CD8-positive, alpha-beta memory T cell (primary cell): ENCODE results near the gene MED13L. TPM values are rescaled to one million over a fixed set of nuclear protein-coding genes. Genes with fewer than 3 reads are reported as not detected.

Source experiments
- CTCF ChIA-PET: fragments of 350-600 bp; sonication (Branson Sonifier 250); formaldehyde crosslinking; loops from one replicate; lab custom pipeline; 2021; ENCODE audit warnings: antibody characterized with exemption; lab: Charles Lee
- POLR2A ChIA-PET: fragments of 350-600 bp; sonication (Branson Sonifier 250); formaldehyde crosslinking; loops from one replicate; lab custom pipeline; 2021; ENCODE audit warnings: antibody characterized with exemption; lab: Charles Lee
- DNase-seq, 5 donors: peaks; one replicate each; pipeline versions ENCODE4 v3.0.0 to v3.0.0-alpha.2; 2020 to 2022; ENCODE audit warnings: mixed read lengths in 1 of 5
- H3K27ac ChIP-seq: one replicate; pipeline ENCODE4 v1.7.0; 2013; ENCODE audit warnings: low read depth, mild to moderate bottlenecking, low read length, moderate library complexity
- H3K27me3 ChIP-seq: 2 replicates; pipeline ENCODE4 v1.7.0; 2013; ENCODE audit warnings: low read length, mild to moderate bottlenecking; ENCODE audit not compliant: insufficient read depth, poor library complexity, severe bottlenecking
- H3K36me3 ChIP-seq: 2 replicates; pipeline ENCODE4 v1.7.0; 2013; ENCODE audit warnings: mild to moderate bottlenecking, low read length, moderate library complexity; ENCODE audit not compliant: insufficient read depth
- H3K4me1 ChIP-seq: 2 replicates; pipeline ENCODE4 v1.7.0; 2013; ENCODE audit warnings: mild to moderate bottlenecking, low read length, moderate library complexity; ENCODE audit not compliant: insufficient read depth
- H3K4me3 ChIP-seq: 2 replicates; pipeline ENCODE4 v1.7.0; 2013; ENCODE audit warnings: mild to moderate bottlenecking, low read length
- H3K9me3 ChIP-seq: 2 replicates; pipeline ENCODE4 v1.7.0; 2013; ENCODE audit warnings: mild to moderate bottlenecking, low read length
- H3K27ac Mint-ChIP-seq, 8 donors: one replicate each; pipeline ENCODE4 v1.8.0; 2020 to 2021; ENCODE audit warnings: mixed read lengths in 8 of 8, mild to moderate bottlenecking in 6 of 8, inconsistent platforms in 3 of 8, moderate library complexity in 3 of 8
- H3K27me3 Mint-ChIP-seq, 2 donors: one replicate each; pipeline ENCODE4 v1.8.0; 2020 to 2021; ENCODE audit warnings: mixed read lengths in 2 of 2, mild to moderate bottlenecking in 1 of 2, moderate library complexity in 1 of 2
- H3K36me3 Mint-ChIP-seq, 3 donors: one replicate each; pipeline ENCODE4 v1.8.0; 2020 to 2021; ENCODE audit warnings: mixed read lengths in 3 of 3, inconsistent platforms in 1 of 3, mild to moderate bottlenecking in 1 of 3
- H3K4me1 Mint-ChIP-seq, 3 donors: one replicate each; pipeline ENCODE4 v1.8.0; 2020 to 2021; ENCODE audit warnings: mixed read lengths in 3 of 3, inconsistent platforms in 1 of 3, mild to moderate bottlenecking in 1 of 3
- H3K4me3 Mint-ChIP-seq, 7 donors: one replicate each; pipeline ENCODE4 v1.8.0; 2020 to 2021; ENCODE audit warnings: mixed read lengths in 7 of 7, mild to moderate bottlenecking in 6 of 7, moderate library complexity in 4 of 7, inconsistent platforms in 2 of 7
- H3K9me3 Mint-ChIP-seq, 5 donors: one replicate each; pipeline ENCODE4 v1.8.0; 2020 to 2022; ENCODE audit warnings: mixed read lengths in 5 of 5, mild to moderate bottlenecking in 3 of 5, moderate library complexity in 2 of 5, inconsistent platforms in 1 of 5
- polyA plus RNA-seq: library from polyadenylated mRNA; unstranded; fragments of 300-500 nt; fragmentation: Illumina TruSeq; gene quantifications from one replicate; pipeline ENCODE4 v1.2.3, GENCODE V29; 2021
- total RNA-seq, 2 experiments: library from RNA; stranded (reverse); gene quantifications; one replicate each; pipeline ENCODE4 v1.2.3, GENCODE V29; 2021

Gene MED13L
- total and polyA plus RNA-seq, 3 experiments from 2014 or later: 6.6 to 53.4 (median 49.7) TPM

DNA sequence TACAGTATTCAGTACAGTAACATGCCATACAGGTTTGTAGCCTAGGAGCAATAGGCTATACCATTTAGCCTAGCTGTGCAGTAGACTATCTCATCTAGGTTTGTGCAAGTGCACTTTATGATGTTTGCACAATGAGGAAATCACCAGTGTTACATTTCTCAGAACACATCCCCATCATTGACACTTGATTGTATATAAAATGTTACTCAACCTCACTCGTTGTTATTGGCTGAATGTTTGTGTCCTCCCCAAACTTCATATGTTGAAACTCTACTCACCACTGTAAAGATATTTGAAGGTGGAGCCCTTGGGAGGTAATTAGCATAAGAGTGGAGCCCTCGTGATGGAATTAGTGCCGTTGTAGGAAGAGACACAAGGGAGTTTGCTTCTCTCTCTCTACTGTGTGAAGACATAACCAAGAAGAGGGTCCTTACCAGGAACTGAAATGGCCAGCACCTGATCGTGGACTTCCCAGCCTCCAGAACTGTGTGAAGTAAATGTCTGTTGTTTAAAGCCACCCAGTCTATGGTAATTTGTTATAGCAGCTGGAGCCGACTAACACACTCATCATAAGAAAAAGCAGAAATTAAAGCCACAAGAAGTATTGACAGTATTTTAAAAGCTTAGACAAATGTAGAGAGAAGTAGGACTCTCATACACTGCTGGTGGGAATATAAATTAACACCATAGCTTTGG lies 3.2 kb upstream of the MED13L start:
- H3K27me3 ChIP-seq: no peaks in the 10 kb centered on the region
- ChIA-PET POLR2A (no interaction called here), CTCF (interaction anchor here (0.9 kb wide), 1 partner anchor 319 kb away, joined by 4 read pairs; no protein-coding TSS in a partner anchor)
- H3K36me3 ChIP-seq: no peaks in the 10 kb centered on the region
- Mint-ChIP-seq H3K27ac (peak overlapping the region in 1 of 8 donors; percentile 9), H3K4me3 (peak overlapping the region in 1 of 7 donors; percentile 89), H3K36me3 (peaks cover 0 to 11% (median 1%) of the 10 kb centered on the region in 3 donors), H3K27me3 (peaks cover 6 to 11% of the 10 kb centered on the region in 2 donors), H3K4me1 (peaks cover 8 to 23% (median 15%) of the 10 kb centered on the region in 3 donors), H3K9me3 (no peaks in the 10 kb centered on the region)
- peaks cover 11% of the 10 kb centered on the region for H3K4me1 ChIP-seq
- H3K4me3 ChIP-seq: no peak overlapping the region
- DNase-seq: no peak
- H3K27ac ChIP-seq: no peak overlapping the region
- no peaks in the 10 kb centered on the region for H3K9me3 ChIP-seq

DNA sequence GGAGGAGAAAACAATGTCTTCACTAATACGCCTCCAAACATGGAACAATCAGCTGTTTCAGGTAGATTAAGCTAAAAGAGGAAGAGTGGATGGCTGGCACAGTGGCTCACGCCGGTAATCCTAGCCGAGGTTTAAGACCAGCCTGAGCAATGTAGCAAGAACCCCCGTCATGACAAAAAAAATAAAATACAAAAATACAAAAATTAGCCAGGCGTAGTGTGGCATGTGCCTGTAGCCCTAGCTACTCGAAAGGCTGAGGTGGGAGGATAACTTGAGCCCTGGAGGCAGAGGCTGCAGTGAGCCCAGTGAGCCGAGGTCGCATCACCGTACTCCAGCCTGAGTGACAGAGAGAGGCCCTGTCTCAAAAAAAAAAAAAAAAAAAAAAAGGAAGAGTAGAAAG lies 1.2 kb upstream of the MED13L start:
- ChIA-PET POLR2A (no interaction called here), CTCF (interaction anchor here (0.7 kb wide), 2 partner anchors 82 to 85 kb away, joined by 3 to 4 read pairs; no protein-coding TSS in a partner anchor)
- Histone ChIP-seq H3K9me3 (no peaks in the 10 kb centered on the region), H3K27me3 (no peaks in the 10 kb centered on the region), H3K4me1 (peaks cover 32% of the 10 kb centered on the region), H3K4me3 (peak overlapping the region; percentile 55), H3K27ac (no peak overlapping the region), H3K36me3 (no peaks in the 10 kb centered on the region)
- no peaks in the 10 kb centered on the region for H3K9me3 Mint-ChIP-seq
- peak overlapping the region; percentile 81 to 91 (median 89) for H3K4me3 Mint-ChIP-seq
- no peak for DNase-seq
- H3K4me1 Mint-ChIP-seq: peaks cover 28 to 43% (median 36%) of the 10 kb centered on the region in 3 donors
- peak overlapping the region in 4 of 8 donors; percentile 61 to 91 (median 80) for H3K27ac Mint-ChIP-seq
- H3K27me3 Mint-ChIP-seq: peaks cover 3 to 4% of the 10 kb centered on the region in 2 donors
- peaks cover 0 to 11% (median 1%) of the 10 kb centered on the region in 3 donors for H3K36me3 Mint-ChIP-seq

DNA sequence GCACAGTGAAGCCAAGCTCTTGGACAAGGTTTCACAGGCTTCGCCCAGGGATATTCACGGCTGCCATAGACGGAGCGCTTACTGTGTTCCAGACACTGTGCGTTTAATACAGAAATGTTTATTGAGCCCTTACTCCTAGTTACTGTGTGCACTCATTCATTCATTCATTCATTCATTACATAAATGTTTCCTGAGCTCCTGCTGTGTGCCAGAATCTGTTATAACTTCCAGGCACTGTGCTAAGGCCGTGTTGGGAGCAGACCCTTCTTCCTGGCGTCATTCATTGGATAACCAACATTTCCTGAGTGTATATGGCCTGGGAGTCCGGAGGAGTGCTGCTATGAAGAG lies 760 bp upstream of the MED13L start:
- DNase-seq: no peak
- H3K36me3 Mint-ChIP-seq: peaks cover 0 to 11% (median 1%) of the 10 kb centered on the region in 3 donors
- H3K27ac Mint-ChIP-seq: peak overlapping the region in 7 of 8 donors; percentile 80 to 91 (median 87)
- no peaks in the 10 kb centered on the region for H3K9me3 ChIP-seq
- H3K4me3 ChIP-seq: peak overlapping the region; percentile 55
- CTCF ChIA-PET: interaction anchor here (0.7 kb wide), 2 partner anchors 82 to 85 kb away, joined by 3 to 4 read pairs; no protein-coding TSS in a partner anchor
- peak overlapping the region; percentile 34 for H3K27ac ChIP-seq
- H3K27me3 Mint-ChIP-seq: peaks cover 3 to 4% of the 10 kb centered on the region in 2 donors
- H3K4me1 ChIP-seq: peaks cover 36% of the 10 kb centered on the region
- no peaks in the 10 kb centered on the region for H3K9me3 Mint-ChIP-seq
- no peaks in the 10 kb centered on the region for H3K36me3 ChIP-seq
- H3K4me1 Mint-ChIP-seq: peaks cover 32 to 47% (median 40%) of the 10 kb centered on the region in 3 donors
- H3K4me3 Mint-ChIP-seq: peak overlapping the region; percentile 81 to 91 (median 89)
- POLR2A ChIA-PET: interaction anchor here (0.5 kb wide), 1 partner anchor 37 kb away, joined by 3 read pairs; no protein-coding TSS in a partner anchor
- H3K27me3 ChIP-seq: no peaks in the 10 kb centered on the region

DNA sequence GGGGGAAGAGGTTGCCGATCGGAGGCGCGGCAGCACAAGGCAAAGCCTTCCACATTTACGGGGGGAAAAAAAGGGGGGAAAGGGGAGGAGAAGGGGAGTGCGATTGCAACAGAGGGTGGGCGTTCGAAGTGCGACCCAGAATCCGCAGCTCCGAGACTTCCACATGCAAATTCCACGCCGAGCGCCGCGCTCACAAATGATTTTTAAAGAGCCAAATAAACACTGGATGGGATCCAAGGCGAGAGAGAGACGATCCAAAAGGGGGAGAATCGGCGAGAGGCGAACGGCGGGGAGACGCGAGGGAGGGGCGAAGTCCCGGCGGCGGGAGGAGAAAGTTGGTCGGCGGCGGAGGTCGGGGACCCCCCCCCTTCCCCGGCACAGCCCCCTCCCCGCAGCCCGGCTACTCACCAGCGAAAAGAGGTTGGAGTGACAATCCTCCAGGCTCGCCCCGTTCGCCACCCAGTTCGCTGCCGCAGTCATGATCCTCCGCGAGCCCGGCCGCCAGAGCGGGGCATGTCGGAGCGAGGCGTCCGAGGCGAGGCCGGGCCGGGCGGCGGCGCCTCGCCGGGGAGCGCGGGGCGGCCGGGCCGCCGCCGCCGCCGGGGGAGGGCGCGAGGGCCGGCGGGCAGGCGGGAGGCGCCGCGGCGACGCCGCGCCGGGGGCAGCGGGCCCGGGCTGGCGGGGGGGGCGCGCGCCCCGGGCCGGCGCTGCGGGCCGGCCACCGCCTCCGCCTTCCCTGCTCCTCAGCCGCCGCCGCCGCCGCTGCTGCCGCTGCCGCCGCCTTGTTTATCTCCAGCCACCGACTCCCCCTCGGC lies 634 bp downstream of the MED13L start:
- no peaks in the 10 kb centered on the region for H3K9me3 ChIP-seq
- DNase-seq: peak; percentile 40 to 81 (median 66)
- H3K36me3 Mint-ChIP-seq: peaks cover 0 to 11% (median 1%) of the 10 kb centered on the region in 3 donors

DNA sequence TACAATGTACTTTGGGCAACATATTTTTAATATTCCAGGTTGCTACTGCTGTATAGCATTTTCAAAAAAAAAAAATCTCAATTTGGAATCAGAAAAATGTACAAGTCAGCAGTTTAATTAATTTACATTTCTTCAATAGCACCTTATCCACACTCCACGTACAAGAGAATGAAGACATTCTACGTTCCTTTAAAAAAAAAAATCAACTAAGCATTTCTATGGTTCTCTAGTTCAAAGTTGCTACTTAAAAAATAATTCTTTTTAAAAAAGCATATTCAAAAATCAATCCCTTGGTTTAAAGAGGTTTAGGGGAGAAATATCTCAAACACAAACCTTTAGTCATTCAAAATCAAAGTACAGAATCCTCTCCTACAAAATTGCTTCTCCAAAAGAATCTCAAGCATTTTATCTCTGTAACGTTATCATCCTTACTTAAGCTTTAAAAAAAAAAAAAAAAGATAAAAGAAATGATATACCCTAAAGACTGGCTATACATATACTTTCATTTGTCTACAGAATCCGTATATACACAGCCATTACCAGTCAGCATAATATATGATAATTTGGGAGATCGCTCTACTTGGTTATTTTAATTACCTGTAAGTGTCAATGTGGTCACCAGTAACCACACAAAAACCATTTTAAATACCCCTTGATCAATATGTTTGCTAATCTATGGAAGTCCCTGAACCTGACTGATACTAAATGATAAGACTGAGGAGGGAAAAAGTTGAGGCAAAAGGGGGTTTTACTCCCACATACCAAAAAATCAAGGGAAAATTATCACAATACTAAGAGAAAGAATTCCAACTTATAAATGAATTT lies 2.7 kb downstream of the MED13L start:
- H3K4me1 Mint-ChIP-seq: peaks cover 42 to 56% (median 53%) of the 10 kb centered on the region in 3 donors
- H3K27me3 Mint-ChIP-seq: peaks cover 0 to 3% of the 10 kb centered on the region in 2 donors
- H3K4me3 ChIP-seq: no peak overlapping the region

More for the DNA sequence above, 634 bp downstream of the MED13L start:
- Mint-ChIP-seq H3K9me3 (no peaks in the 10 kb centered on the region), H3K4me1 (peaks cover 32 to 44% (median 40%) of the 10 kb centered on the region in 3 donors), H3K27ac (peak overlapping the region; percentile 83 to 98 (median 90)), H3K4me3 (peak overlapping the region; percentile 91 to 98 (median 97)), H3K27me3 (peaks cover 0 to 3% of the 10 kb centered on the region in 2 donors)
- H3K27ac ChIP-seq: peak overlapping the region; percentile 59
- no peaks in the 10 kb centered on the region for H3K27me3 ChIP-seq
- peaks cover 32% of the 10 kb centered on the region for H3K4me1 ChIP-seq
- no peaks in the 10 kb centered on the region for H3K36me3 ChIP-seq
- ChIA-PET POLR2A (interaction anchor here (0.6 to 0.9 kb wide), 3 partner anchors 9 to 283 kb away, joined by 3 read pairs; no protein-coding TSS in a partner anchor), CTCF (interaction anchor here (1.1 to 1.3 kb wide), 3 partner anchors 12 to 333 kb away, joined by 3 to 4 read pairs (median 3); no protein-coding TSS in a partner anchor)
- H3K4me3 ChIP-seq: peak overlapping the region; percentile 75

DNA sequence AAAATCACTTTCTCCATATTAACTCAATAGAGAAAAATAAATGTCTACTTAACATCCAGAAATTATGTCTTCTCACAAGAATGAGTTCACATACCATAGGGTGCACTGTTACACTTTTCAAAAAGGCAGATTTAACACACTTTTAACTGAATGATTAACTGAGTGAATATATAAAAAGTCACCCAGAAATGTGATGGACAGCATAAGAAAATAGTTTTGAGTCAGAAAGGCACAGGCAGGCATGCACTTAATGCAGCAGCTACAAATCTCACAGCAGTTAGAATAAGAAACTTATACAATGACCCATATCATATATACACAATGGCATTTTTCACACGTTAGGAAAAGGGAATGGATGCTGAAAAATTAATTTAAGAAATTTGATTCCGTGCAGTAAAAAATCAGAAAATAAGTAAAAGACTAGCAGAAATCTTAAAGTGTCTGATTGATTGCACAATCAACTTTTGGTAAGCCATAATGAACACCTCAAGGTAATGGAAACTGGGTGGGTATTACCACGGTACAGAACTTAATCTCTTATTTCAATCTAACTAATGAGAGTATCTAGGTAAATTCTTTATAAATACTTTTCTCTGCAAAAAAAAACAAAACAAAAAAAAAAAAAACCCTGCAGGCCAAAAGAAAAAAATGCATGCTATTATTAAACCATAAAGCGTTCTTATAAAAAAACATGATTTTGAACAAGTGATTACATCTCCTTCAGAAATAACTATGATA lies 3.5 kb downstream of the MED13L start:
- POLR2A ChIA-PET: interaction anchor here (0.6 kb wide), 1 partner anchor 118 kb away, joined by 4 read pairs; no protein-coding TSS in a partner anchor
- peaks cover 47% of the 10 kb centered on the region for H3K4me1 ChIP-seq
- no peak overlapping the region for H3K27ac ChIP-seq
- H3K36me3 ChIP-seq: no peaks in the 10 kb centered on the region
- Mint-ChIP-seq H3K9me3 (no peaks in the 10 kb centered on the region), H3K27ac (peak overlapping the region in 1 of 8 donors; percentile 57), H3K4me3 (peak overlapping the region; percentile 9 to 49 (median 37)), H3K36me3 (peaks cover 0 to 11% (median 1%) of the 10 kb centered on the region in 3 donors), H3K4me1 (peaks cover 46 to 64% (median 58%) of the 10 kb centered on the region in 3 donors), H3K27me3 (peaks cover 0 to 3% of the 10 kb centered on the region in 2 donors)
- CTCF ChIA-PET: no interaction called here
- DNase-seq: no peak
- no peak overlapping the region for H3K4me3 ChIP-seq
- no peaks in the 10 kb centered on the region for H3K9me3 ChIP-seq
- H3K27me3 ChIP-seq: no peaks in the 10 kb centered on the region

More for the DNA sequence above, 2.7 kb downstream of the MED13L start:
- H3K36me3 ChIP-seq: no peaks in the 10 kb centered on the region
- ChIA-PET POLR2A (interaction anchor here (0.6 kb wide), 1 partner anchor 119 kb away, joined by 4 read pairs; no protein-coding TSS in a partner anchor), CTCF (no interaction called here)
- H3K4me1 ChIP-seq: peaks cover 42% of the 10 kb centered on the region
- peak overlapping the region in 1 of 8 donors; percentile 35 for H3K27ac Mint-ChIP-seq
- no peak overlapping the region for H3K27ac ChIP-seq
- no peaks in the 10 kb centered on the region for H3K27me3 ChIP-seq
- no peaks in the 10 kb centered on the region for H3K9me3 ChIP-seq
- H3K36me3 Mint-ChIP-seq: peaks cover 0 to 11% (median 1%) of the 10 kb centered on the region in 3 donors
- no peaks in the 10 kb centered on the region for H3K9me3 Mint-ChIP-seq
- H3K4me3 Mint-ChIP-seq: peak overlapping the region in 6 of 7 donors; percentile 33 to 98 (median 93)
- no peak for DNase-seq
